Esophagus squamous epithelium (tissue), 5 donors: Measurements from ENCODE around the gene STOML1. TPM values are rescaled to one million over a fixed set of nuclear protein-coding genes. Genes with fewer than 3 reads are reported as not detected.
A peak's percentile ranks its signal among the peaks of the same experiment; 100 is the strongest.

Source experiments
- DNase-seq: peaks from one replicate; lab custom pipeline; 2025; lab: John Stamatoyannopoulos, UW
- H3K27ac ChIP-seq, 4 donors: fragments of 200-600 bp; sonication (generic); one replicate each; pipeline ENCODE4 v1.5.1; 2016 to 2019; ENCODE audit warnings: mild to moderate bottlenecking in 1 of 4
- H3K27me3 ChIP-seq, 4 donors: fragments of 200-600 bp; sonication (generic); 1 replicate in 3 of 4; 2 replicates in 1 of 4; pipeline versions ENCODE4 v1.5.1 to v1.6.0; 2017 to 2021; ENCODE audit warnings: antibody characterized with exemption in 1 of 4
- H3K36me3 ChIP-seq, 3 donors: fragments of 200-600 bp; sonication (generic); one replicate each; pipeline ENCODE4 v1.5.1; 2016 to 2019
- H3K4me1 ChIP-seq, 3 donors: fragments of 200-600 bp; sonication (generic); one replicate each; pipeline ENCODE4 v1.5.1; 2017 to 2019
- H3K4me3 ChIP-seq, 4 donors: fragments of 200-600 bp; sonication (generic); 1 replicate in 3 of 4; 2 replicates in 1 of 4; pipeline ENCODE4 v1.5.1; 2016 to 2019; ENCODE audit warnings: mild to moderate bottlenecking in 2 of 4, moderate library complexity in 1 of 4
- H3K9me3 ChIP-seq, 3 donors: fragments of 200-600 bp; sonication (generic); one replicate each; pipeline ENCODE4 v1.5.1; 2016 to 2019
- CTCF ChIP-seq, 6 experiments: fragments of 450-650 bp in 4 of 6; fragments of 200-600 bp in 2 of 6; sonication (generic) in 2 of 6; IDR thresholded peaks; one replicate each; pipeline ENCODE4 v1.5.1; 2016 to 2019; ENCODE audit warnings: antibody characterized with exemption in 6 of 6, mild to moderate bottlenecking in 4 of 6, moderate library complexity in 4 of 6
- POLR2A ChIP-seq, 4 donors: fragments of 450-650 bp; IDR thresholded peaks; one replicate each; pipeline ENCODE4 v1.6.1; 2017; ENCODE audit warnings: antibody characterized with exemption in 4 of 4, mild to moderate bottlenecking in 4 of 4, moderate library complexity in 3 of 4
- WGBS, 2 donors: methylation state at CpG; one replicate each; pipeline ENCODE4 v1.1.5; 2018; 5-methylcytosine and 5-hydroxymethylcytosine counted together
- intact Hi-C: fragments of 100-400 bp; cut with DNase I; formaldehyde crosslinking; loops from one replicate; pipeline ENCODE4 v1.15.0; 2022
- total RNA-seq, 4 donors: library from RNA; depleted of rRNA; stranded (reverse); fragments of >200 nt; gene quantifications; one replicate each; pipeline ENCODE4 v1.1.0, GENCODE V29; 2016
- donor health status: DM: yes; HTN: yes; CAD: no.

Gene STOML1
- total RNA-seq, 4 donors from 2014 or later, result 8.3 to 14.8 (median 11.1) TPM

- intact Hi-C loops, result no loop called here
- H3K27ac ChIP-seq, result peak overlapping the region; percentile 75 to 98 (median 89)
- peak; percentile 53 for DNase-seq
- no peaks in the 10 kb centered on the region for H3K9me3 ChIP-seq
- TF ChIP-seq CTCF (IDR thresholded peaks at IDR 0.05) (peak; percentile 54 to 76 (median 60)), POLR2A (IDR thresholded peaks at IDR 0.05) (no peak)
- peaks cover 0 to 25% (median 0%) of the 10 kb centered on the region in 3 donors for H3K36me3 ChIP-seq
- no peak overlapping the region for H3K4me3 ChIP-seq
- WGBS, 2 donors, result 13 to 34% methylated on average over 8 to 10 of the region's 15 CpGs
- no peaks in the 10 kb centered on the region for H3K27me3 ChIP-seq
- peaks cover 10 to 37% (median 18%) of the 10 kb centered on the region in 3 donors for H3K4me1 ChIP-seq
Measured at GRCh38 chr15:73950831-73951561, 41.1 kb downstream of the STOML1 start.

- Histone ChIP-seq H3K27ac (peak overlapping the region; percentile 34 to 98 (median 89)), H3K4me1 (peaks cover 10 to 34% (median 18%) of the 10 kb centered on the region in 3 donors), H3K9me3 (no peaks in the 10 kb centered on the region), H3K4me3 (no peak overlapping the region), H3K27me3 (no peaks in the 10 kb centered on the region), H3K36me3 (peaks cover 0 to 25% (median 0%) of the 10 kb centered on the region in 3 donors)
- intact Hi-C loops, result no loop called here
- no peak for DNase-seq
- TF ChIP-seq CTCF (IDR thresholded peaks at IDR 0.05) (no peak), POLR2A (IDR thresholded peaks at IDR 0.05) (no peak)
Measured at GRCh38 chr15:73950479-73950830, 41.6 kb downstream of the STOML1 start.

GRCh38 chr15:73949496-73949895 lies 42.6 kb downstream of the STOML1 start:
- Histone ChIP-seq H3K27me3 (no peaks in the 10 kb centered on the region), H3K36me3 (peaks cover 0 to 25% (median 0%) of the 10 kb centered on the region in 3 donors), H3K4me3 (no peak overlapping the region), H3K9me3 (no peaks in the 10 kb centered on the region), H3K4me1 (peaks cover 10 to 40% (median 21%) of the 10 kb centered on the region in 3 donors), H3K27ac (no peak overlapping the region)
- DNase-seq, result no peak
- TF ChIP-seq POLR2A (IDR thresholded peaks at IDR 0.05), result no peak
- no peak for TF ChIP-seq CTCF (IDR thresholded peaks at IDR 0.05)
- WGBS, 2 donors, result 89 to 93% methylated on average over 4 to 10 of the region's 10 CpGs
- intact Hi-C loops, result no loop called here

GRCh38 chr15:73948982-73949381 lies 43.1 kb downstream of the STOML1 start:
- H3K27ac ChIP-seq, result no peak overlapping the region
- no peak for DNase-seq
- H3K27me3 ChIP-seq, result no peaks in the 10 kb centered on the region
- H3K9me3 ChIP-seq, result no peaks in the 10 kb centered on the region
- TF ChIP-seq POLR2A (IDR thresholded peaks at IDR 0.05), result no peak
- no peak for TF ChIP-seq CTCF (IDR thresholded peaks at IDR 0.05)
- H3K4me1 ChIP-seq, result peaks cover 10 to 46% (median 24%) of the 10 kb centered on the region in 3 donors
- peaks cover 0 to 25% (median 0%) of the 10 kb centered on the region in 3 donors for H3K36me3 ChIP-seq
- intact Hi-C loops, result no loop called here
- WGBS, 2 donors, result 73 to 100% methylated on average over 2 to 4 of the region's 4 CpGs
- no peak overlapping the region for H3K4me3 ChIP-seq

GRCh38 chr15:73948396-73948795 lies 43.7 kb downstream of the STOML1 start:
- WGBS, 2 donors, result 83 to 97% methylated on average over 4 of the region's 4 CpGs
- intact Hi-C loops, result no loop called here

More at GRCh38 chr15:73948396-73948795, 43.7 kb downstream of the STOML1 start:
- peaks cover 0 to 25% (median 0%) of the 10 kb centered on the region in 3 donors for H3K36me3 ChIP-seq
- H3K27ac ChIP-seq, result no peak overlapping the region
- no peaks in the 10 kb centered on the region for H3K9me3 ChIP-seq
- no peak overlapping the region for H3K4me3 ChIP-seq
- DNase-seq, result no peak
- H3K27me3 ChIP-seq, result no peaks in the 10 kb centered on the region
- peaks cover 10 to 45% (median 24%) of the 10 kb centered on the region in 3 donors for H3K4me1 ChIP-seq
- no peak for TF ChIP-seq POLR2A (IDR thresholded peaks at IDR 0.05)
- TF ChIP-seq CTCF (IDR thresholded peaks at IDR 0.05), result no peak
